ENCODE measurements around the gene DFFA. TPM values are rescaled to one million over a fixed set of nuclear protein-coding genes. Genes with fewer than 3 reads are reported as not detected.

DFFA gene
- total and polyA plus RNA-seq, 9 of the 15 experiments (the other 6 are each of a cell fraction or from before 2014, with no cell fraction given): 39.6 to 74.8 (median 59.2) TPM

DNA sequence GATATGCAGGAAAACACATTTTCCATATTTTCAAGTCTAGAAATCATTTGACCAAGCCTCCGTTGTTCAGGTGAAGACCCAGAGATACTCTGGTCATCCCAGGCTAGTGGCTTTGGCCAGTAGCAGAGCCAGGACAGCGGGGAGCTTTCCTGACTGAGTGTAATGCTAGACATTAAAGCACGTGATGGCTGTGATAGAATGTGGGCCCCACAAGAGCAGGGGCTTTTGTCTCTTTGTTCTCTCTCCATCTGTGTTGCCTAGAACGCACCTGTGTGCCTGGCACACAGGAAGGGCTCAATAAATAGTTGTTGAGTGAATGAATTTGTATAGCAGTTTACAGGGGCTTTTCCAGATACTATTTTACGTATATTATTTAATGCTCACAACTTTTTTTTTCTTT lies 31.5 kb downstream of the DFFA start:
- H3K9me3 ChIP-seq (replicated peaks; ENCODE audit: control insufficient read depth, insufficient read depth, low read depth, low read length): no peaks in the 10 kb centered on the region
- H3K4me3 ChIP-seq: no peak overlapping the region
- H3K79me2 ChIP-seq (ENCODE audit: control insufficient read depth, insufficient read depth, low read length): no peaks in the 10 kb centered on the region
- no TSS peak for BruUV-seq (replicated peaks)
- ATAC-seq: no peak
- no peak overlapping the region for H3K27ac ChIP-seq (ENCODE audit: extremely low read depth, low read depth, low read length)
- no peak overlapping the region for H3K9ac ChIP-seq (ENCODE audit: insufficient read depth in 1 of 2, low read depth in 2 of 2, low read length in 2 of 2)
- TF ChIP-seq ZNF445 (CRISPR knock-in tag; IDR thresholded peaks at IDR 0.05; ENCODE audit: low read depth): no peak
- TF ChIP-seq, protein P1, sequence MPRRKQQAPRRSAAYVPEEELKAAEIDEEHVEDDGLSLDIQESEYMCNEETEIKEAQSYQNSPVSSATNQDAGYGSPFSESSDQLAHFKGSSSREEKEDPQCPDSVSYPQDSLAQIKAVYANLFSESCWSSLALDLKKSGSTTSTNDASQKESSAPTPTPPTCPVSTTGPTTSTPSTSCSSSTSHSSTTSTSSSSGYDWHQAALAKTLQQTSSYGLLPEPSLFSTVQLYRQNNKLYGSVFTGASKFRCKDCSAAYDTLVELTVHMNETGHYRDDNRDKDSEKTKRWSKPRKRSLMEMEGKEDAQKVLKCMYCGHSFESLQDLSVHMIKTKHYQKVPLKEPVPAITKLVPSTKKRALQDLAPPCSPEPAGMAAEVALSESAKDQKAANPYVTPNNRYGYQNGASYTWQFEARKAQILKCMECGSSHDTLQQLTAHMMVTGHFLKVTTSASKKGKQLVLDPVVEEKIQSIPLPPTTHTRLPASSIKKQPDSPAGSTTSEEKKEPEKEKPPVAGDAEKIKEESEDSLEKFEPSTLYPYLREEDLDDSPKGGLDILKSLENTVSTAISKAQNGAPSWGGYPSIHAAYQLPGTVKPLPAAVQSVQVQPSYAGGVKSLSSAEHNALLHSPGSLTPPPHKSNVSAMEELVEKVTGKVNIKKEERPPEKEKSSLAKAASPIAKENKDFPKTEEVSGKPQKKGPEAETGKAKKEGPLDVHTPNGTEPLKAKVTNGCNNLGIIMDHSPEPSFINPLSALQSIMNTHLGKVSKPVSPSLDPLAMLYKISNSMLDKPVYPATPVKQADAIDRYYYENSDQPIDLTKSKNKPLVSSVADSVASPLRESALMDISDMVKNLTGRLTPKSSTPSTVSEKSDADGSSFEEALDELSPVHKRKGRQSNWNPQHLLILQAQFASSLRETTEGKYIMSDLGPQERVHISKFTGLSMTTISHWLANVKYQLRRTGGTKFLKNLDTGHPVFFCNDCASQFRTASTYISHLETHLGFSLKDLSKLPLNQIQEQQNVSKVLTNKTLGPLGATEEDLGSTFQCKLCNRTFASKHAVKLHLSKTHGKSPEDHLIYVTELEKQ (CRISPR knock-in tag; IDR thresholded peaks at IDR 0.05): no peak
- TF ChIP-seq PCBP2 (IDR thresholded peaks at IDR 0.05; ENCODE audit: low read depth, low read length, poor library complexity, severe bottlenecking): no peak
- TF ChIP-seq ZNF507 (tag; conservative IDR thresholded peaks at IDR 0.05): no peak
- no peak for TF ChIP-seq DACH1 (IDR thresholded peaks at IDR 0.05; ENCODE audit: partially characterized antibody)
- no peak for TF ChIP-seq CTBP1 (IDR thresholded peaks at IDR 0.05; ENCODE audit: borderline replicate concordance)
- TF ChIP-seq, protein P2, sequence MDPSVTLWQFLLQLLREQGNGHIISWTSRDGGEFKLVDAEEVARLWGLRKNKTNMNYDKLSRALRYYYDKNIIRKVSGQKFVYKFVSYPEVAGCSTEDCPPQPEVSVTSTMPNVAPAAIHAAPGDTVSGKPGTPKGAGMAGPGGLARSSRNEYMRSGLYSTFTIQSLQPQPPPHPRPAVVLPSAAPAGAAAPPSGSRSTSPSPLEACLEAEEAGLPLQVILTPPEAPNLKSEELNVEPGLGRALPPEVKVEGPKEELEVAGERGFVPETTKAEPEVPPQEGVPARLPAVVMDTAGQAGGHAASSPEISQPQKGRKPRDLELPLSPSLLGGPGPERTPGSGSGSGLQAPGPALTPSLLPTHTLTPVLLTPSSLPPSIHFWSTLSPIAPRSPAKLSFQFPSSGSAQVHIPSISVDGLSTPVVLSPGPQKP (CRISPR knock-in tag; IDR thresholded peaks at IDR 0.05): no peak
- no peak for TF ChIP-seq ZNF444 (CRISPR knock-in tag; IDR thresholded peaks at IDR 0.05)
- TF ChIP-seq, protein P3, sequence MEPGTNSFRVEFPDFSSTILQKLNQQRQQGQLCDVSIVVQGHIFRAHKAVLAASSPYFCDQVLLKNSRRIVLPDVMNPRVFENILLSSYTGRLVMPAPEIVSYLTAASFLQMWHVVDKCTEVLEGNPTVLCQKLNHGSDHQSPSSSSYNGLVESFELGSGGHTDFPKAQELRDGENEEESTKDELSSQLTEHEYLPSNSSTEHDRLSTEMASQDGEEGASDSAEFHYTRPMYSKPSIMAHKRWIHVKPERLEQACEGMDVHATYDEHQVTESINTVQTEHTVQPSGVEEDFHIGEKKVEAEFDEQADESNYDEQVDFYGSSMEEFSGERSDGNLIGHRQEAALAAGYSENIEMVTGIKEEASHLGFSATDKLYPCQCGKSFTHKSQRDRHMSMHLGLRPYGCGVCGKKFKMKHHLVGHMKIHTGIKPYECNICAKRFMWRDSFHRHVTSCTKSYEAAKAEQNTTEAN (CRISPR knock-in tag; IDR thresholded peaks at IDR 0.05): no peak
- TF ChIP-seq TCF3 (CRISPR knock-in tag; IDR thresholded peaks at IDR 0.05): no peak
- TF ChIP-seq, protein P4, sequence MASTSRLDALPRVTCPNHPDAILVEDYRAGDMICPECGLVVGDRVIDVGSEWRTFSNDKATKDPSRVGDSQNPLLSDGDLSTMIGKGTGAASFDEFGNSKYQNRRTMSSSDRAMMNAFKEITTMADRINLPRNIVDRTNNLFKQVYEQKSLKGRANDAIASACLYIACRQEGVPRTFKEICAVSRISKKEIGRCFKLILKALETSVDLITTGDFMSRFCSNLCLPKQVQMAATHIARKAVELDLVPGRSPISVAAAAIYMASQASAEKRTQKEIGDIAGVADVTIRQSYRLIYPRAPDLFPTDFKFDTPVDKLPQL (IDR thresholded peaks at IDR 0.05; ENCODE audit: extremely low read depth, insufficient read length): no peak
- DNase-seq (ENCODE audit: extremely low read depth in 1 of 4, low spot score in 3 of 4): no peak
- FAIRE-seq: no peak
- no peak overlapping the region for H2AFZ ChIP-seq (ENCODE audit: low read depth, low read length)
- CTCF ChIA-PET (ENCODE audit: low intra/inter-chr PET ratio): no interaction called here
- POLR2A ChIA-PET: no interaction called here
- H4K20me1 ChIP-seq (replicated peaks; ENCODE audit: control insufficient read depth, insufficient read depth, low read length): no peaks in the 10 kb centered on the region
- 60% methylated on average over 5 of the region's 5 CpGs for WGBS (ENCODE audit: insufficient coverage, low coverage, missing lambda C conversion rate)
- no peaks in the 10 kb centered on the region for H3K9me1 ChIP-seq (ENCODE audit: control insufficient read depth, insufficient read depth, low read length)
- H3K4me1 ChIP-seq (replicated peaks in 1 of 2; ENCODE audit: control insufficient read depth in 2 of 2, insufficient read depth in 2 of 2, low read length in 2 of 2): no peaks in the 10 kb centered on the region
- H3K27me3 ChIP-seq (ENCODE audit: control insufficient read depth in 2 of 2, insufficient read depth in 2 of 2, low read length in 2 of 2): no peaks in the 10 kb centered on the region
- peaks cover 3% of the 10 kb centered on the region; the same call in 1 of the 3 replicates for H3K36me3 ChIP-seq (ENCODE audit: control insufficient read depth, insufficient read depth, low read length)
- intact Hi-C loops (cut with micrococcal nuclease) (no loop called here), in situ Hi-C loops (cut with MboI) (no loop called here)
- no peak overlapping the region for H3K4me2 ChIP-seq (ENCODE audit: insufficient read depth, low read length)

Data from K562 (cell line).